NCI-H146 treated with DMSO at 0.1 percent for 48 hours (cell line): ENCODE results near the gene CHPF2.
A peak's percentile ranks its signal among the peaks of the same experiment; 100 is the strongest.

Experiments used
- DNase-seq: peaks from one replicate; lab custom pipeline; 2025; ENCODE audit not compliant: unreplicated experiment; lab: John Stamatoyannopoulos, UW

CHPF2 gene

GRCh38 chr7:151204383-151205032, 27.8 kb upstream of the CHPF2 start:
- DNase-seq, result no peak

- DNase-seq, result no peak
Measured at GRCh38 chr7:151205730-151206129, 26.6 kb upstream of the CHPF2 start.

- DNase-seq, result no peak
Measured at GRCh38 chr7:151206914-151207313, 25.4 kb upstream of the CHPF2 start.

GRCh38 chr7:151207315-151207714, 25.0 kb upstream of the CHPF2 start:
- no peak for DNase-seq

GRCh38 chr7:151207804-151208203, 24.5 kb upstream of the CHPF2 start:
- no peak for DNase-seq

- DNase-seq, result no peak
Measured at GRCh38 chr7:151208253-151208862, 23.9 kb upstream of the CHPF2 start.

GRCh38 chr7:151209588-151209987, 22.7 kb upstream of the CHPF2 start:
- no peak for DNase-seq

GRCh38 chr7:151210087-151210854, 22.0 kb upstream of the CHPF2 start, which contains the start of gene H2BK1:
H2BK1 (minus strand) TSS chr7:151210488; CDS start chr7:151210318, 170 bp downstream.
- DNase-seq, result no peak

GRCh38 chr7:151211155-151211772, 21.0 kb upstream of the CHPF2 start:
- DNase-seq, result no peak

GRCh38 chr7:151212626-151213025, 19.7 kb upstream of the CHPF2 start:
- no peak for DNase-seq

GRCh38 chr7:151213826-151214225, 18.5 kb upstream of the CHPF2 start:
- DNase-seq, result no peak

GRCh38 chr7:151215396-151215795, 16.9 kb upstream of the CHPF2 start:
- no peak for DNase-seq

GRCh38 chr7:151218170-151218569, 14.1 kb upstream of the CHPF2 start:
- DNase-seq, result no peak

- DNase-seq, result no peak
Measured at GRCh38 chr7:151223728-151224127, 8.6 kb upstream of the CHPF2 start.

- no peak for DNase-seq
Measured at GRCh38 chr7:151225948-151226510, 6.3 kb upstream of the CHPF2 start.

- no peak for DNase-seq
Measured at GRCh38 chr7:151226560-151226874, 5.8 kb upstream of the CHPF2 start.

GRCh38 chr7:151226875-151227782, 5.2 kb upstream of the CHPF2 start, which contains the start of gene ABCF2:
ABCF2 (minus strand) TSS chr7:151227205; CDS start chr7:151226458, 747 bp downstream.
- peak; percentile 91 for DNase-seq

- no peak for DNase-seq
Measured at GRCh38 chr7:151228024-151228866, 4.0 kb upstream of the CHPF2 start.

- no peak for DNase-seq
Measured at GRCh38 chr7:151229249-151229648, 3.0 kb upstream of the CHPF2 start.
